HCT116 (cell line): ENCODE data around the gene SEC24D. TPM values are rescaled to one million over a fixed set of nuclear protein-coding genes. Genes with fewer than 3 reads are reported as not detected.

ENCODE experiments used
- ATAC-seq: fragments of 200-7000 bp; cut with Tn5 transposase; 2 replicates; pipeline ENCODE4 v1.9.1; 2020; ENCODE audit warnings: mild to moderate bottlenecking, moderate library complexity
- BruUV-seq: library from RNA; stranded (reverse); fragments of 400-500 nt; replicated peaks from 2 replicates; lab custom pipeline; 2021; lab: Mats Ljungman, UMichigan
- CTCF ChIA-PET: fragments of 300-600 bp; sonication (Branson Sonifier 250); formaldehyde crosslinking; loops from one replicate; lab custom pipeline; 2021; ENCODE audit warnings: antibody characterized with exemption; lab: Charles Lee
- POLR2A ChIA-PET: fragments of 300-600, 350-600 bp; sonication (Branson Sonifier 250); formaldehyde crosslinking; loops from one replicate; lab custom pipeline; 2021; ENCODE audit warnings: antibody characterized with exemption; lab: Charles Lee
- RAD21 ChIA-PET, 2 experiments: fragments of 300-600 bp; sonication (Branson Sonifier 250); formaldehyde crosslinking; loops; one replicate each; lab custom pipeline; 2023; ENCODE audit warnings: low total read pairs in 2 of 2; ENCODE audit not compliant: uncharacterized antibody in 2 of 2, unreplicated experiment in 2 of 2, low non-redundant PET in 1 of 2; lab: Charles Lee
- DNase-seq: peaks from one replicate; pipeline ENCODE4 v3.0.0-alpha.2; 2010; ENCODE audit warnings: low read depth, low spot score
- H2AFZ ChIP-seq: fragments of 200-600 bp; shearing (Covaris generic), sonication (generic); 2 replicates; pipeline ENCODE4 v1.6.1; 2017; ENCODE audit warnings: low read depth, mixed run types, mixed read lengths, antibody characterized with exemption, low read length; ENCODE audit not compliant: poor library complexity, severe bottlenecking
- H3K27ac ChIP-seq: 2 replicates; pipeline ENCODE4 v1.5.1; 2012; ENCODE audit warnings: low read depth, low read length
- H3K27me3 ChIP-seq: fragments of 200-600 bp; sonication (generic); 2 replicates; pipeline ENCODE4 v1.6.1; 2016; ENCODE audit warnings: mixed run types, low read length, mixed read lengths; ENCODE audit not compliant: insufficient read depth
- H3K36me3 ChIP-seq, 2 experiments: fragments of 200-500 bp in 1 of 2; fragments of 200-600 bp in 1 of 2; sonication (Bioruptor generic) in 1 of 2; sonication (generic) in 1 of 2; 2 replicates each; pipeline versions ENCODE4 v1.5.1 to v1.6.1; 2014 to 2016; ENCODE audit warnings: low read length in 2 of 2, inconsistent platforms in 1 of 2, mixed read lengths in 1 of 2, mixed run types in 1 of 2; ENCODE audit not compliant: insufficient read depth in 2 of 2, control insufficient read depth in 1 of 2
- H3K4me1 ChIP-seq, 2 experiments: fragments of 200-600 bp in 1 of 2; sonication (generic) in 1 of 2; 2 replicates each; pipeline versions ENCODE4 v1.5.1 to v1.6.1; 2012 to 2017; ENCODE audit warnings: low read length in 2 of 2, inconsistent platforms in 1 of 2, mild to moderate bottlenecking in 1 of 2, mixed read lengths in 1 of 2, mixed run types in 1 of 2, moderate library complexity in 1 of 2; ENCODE audit not compliant: insufficient read depth in 2 of 2, control insufficient read depth in 1 of 2
- H3K4me2 ChIP-seq: fragments of 200-600 bp; sonication (generic); 2 replicates; pipeline ENCODE4 v1.6.1; 2017; ENCODE audit warnings: mixed run types, low read length, mixed read lengths
- H3K4me3 ChIP-seq, 2 experiments: fragments of 200-600 bp in 1 of 2; sonication (generic) in 1 of 2; replicated peaks in 1 of 2; 2 replicates each; pipeline ENCODE4 v1.5.1; 2011 to 2016; ENCODE audit warnings: low read length in 2 of 2, control low read depth in 1 of 2, low read depth in 1 of 2, mild to moderate bottlenecking in 1 of 2, mixed read lengths in 1 of 2, mixed run types in 1 of 2
- H3K79me2 ChIP-seq: fragments of 200-600 bp; sonication (generic); 2 replicates; pipeline ENCODE4 v1.6.1; 2017; ENCODE audit warnings: mild to moderate bottlenecking, mixed run types, low read length, moderate library complexity, mixed read lengths; ENCODE audit not compliant: insufficient read depth
- H3K9ac ChIP-seq: fragments of 200-600 bp; sonication (generic); 2 replicates; pipeline ENCODE4 v1.6.1; 2016; ENCODE audit warnings: low read length, mixed read lengths
- H3K9me2 ChIP-seq: fragments of 200-600 bp; sonication (generic), shearing (Covaris generic); 2 replicates; pipeline ENCODE4 v1.6.1; 2017; ENCODE audit warnings: mixed run types, mild to moderate bottlenecking, moderate library complexity; ENCODE audit not compliant: insufficient read depth
- H3K9me3 ChIP-seq, 2 experiments: fragments of 200-500 bp in 1 of 2; fragments of 200-600 bp in 1 of 2; sonication (Bioruptor generic) in 1 of 2; sonication (generic) in 1 of 2; 2 replicates each; pipeline ENCODE4 v1.6.1; 2014 to 2017; ENCODE audit warnings: low read length in 2 of 2, mixed read lengths in 2 of 2, inconsistent platforms in 1 of 2, low read depth in 1 of 2, mild to moderate bottlenecking in 1 of 2, mixed run types in 1 of 2, moderate library complexity in 1 of 2; ENCODE audit not compliant: control insufficient read depth in 1 of 2, insufficient read depth in 1 of 2
- H4K20me1 ChIP-seq: fragments of 200-600 bp; sonication (generic), shearing (Covaris generic); 2 replicates; pipeline ENCODE4 v1.6.1; 2017; ENCODE audit warnings: mixed run types, mild to moderate bottlenecking, moderate library complexity; ENCODE audit not compliant: insufficient read depth
- CEBPB ChIP-seq: IDR thresholded peaks from 2 replicates; pipeline ENCODE4 v1.6.1; 2012; ENCODE audit warnings: low read depth
- EGR1 ChIP-seq: IDR thresholded peaks from 2 replicates; pipeline ENCODE4 v1.6.1; 2012; ENCODE audit warnings: low read depth
- ELF1 ChIP-seq: IDR thresholded peaks from 2 replicates; pipeline ENCODE4 v1.6.1; 2012; ENCODE audit warnings: low read depth, borderline replicate concordance
- EZH2 ChIP-seq: fragments of 200-600 bp; sonication (generic); IDR thresholded peaks from 2 replicates; pipeline ENCODE4 v1.6.1; 2017; ENCODE audit warnings: antibody characterized with exemption, mixed run types
- FOSL1 ChIP-seq: IDR thresholded peaks from 2 replicates; pipeline ENCODE4 v1.6.1; 2012; ENCODE audit warnings: low read depth
- POLR2A ChIP-seq: IDR thresholded peaks from 2 replicates; pipeline ENCODE4 v1.7.0; 2011; ENCODE audit warnings: borderline replicate concordance; ENCODE audit not compliant: insufficient read depth, insufficient read length; ENCODE audit errors: extremely low read depth
- POLR2AphosphoS5 ChIP-seq: IDR thresholded peaks from 2 replicates; pipeline ENCODE4 v1.6.1; 2011; ENCODE audit warnings: mild to moderate bottlenecking, low read depth, low read length, moderate library complexity
- SIN3A ChIP-seq: IDR thresholded peaks from 2 replicates; pipeline ENCODE4 v1.6.1; 2012; ENCODE audit warnings: low read depth
- SP1 ChIP-seq: IDR thresholded peaks from 2 replicates; pipeline ENCODE4 v1.6.1; 2012; ENCODE audit warnings: low read depth
- SRF ChIP-seq: IDR thresholded peaks from 2 replicates; pipeline ENCODE4 v1.6.1; 2012; ENCODE audit warnings: low read depth
- TCF7L2 ChIP-seq: IDR thresholded peaks from 2 replicates; pipeline ENCODE4 v1.7.0; 2011; ENCODE audit warnings: borderline replicate concordance, inconsistent platforms; ENCODE audit not compliant: insufficient read depth, insufficient read length; ENCODE audit errors: extremely low read depth
- YY1 ChIP-seq: IDR thresholded peaks from 2 replicates; pipeline ENCODE4 v1.6.1; 2011; ENCODE audit warnings: low read length, low read depth, moderate library complexity, mild to moderate bottlenecking; ENCODE audit not compliant: insufficient replicate concordance; ENCODE audit errors: extremely low read depth
- ZFX ChIP-seq: fragments of 450-650 bp; IDR thresholded peaks from 2 replicates; pipeline ENCODE4 v1.6.1; 2017
- ZNF274 ChIP-seq: fragments of 200-500 bp; sonication (Bioruptor generic); IDR thresholded peaks from 2 replicates; pipeline ENCODE4 v1.6.1; 2014; ENCODE audit warnings: mild to moderate bottlenecking, low read depth, low read length, inconsistent platforms
- intact Hi-C: fragments of 100-400 bp; cut with micrococcal nuclease; formaldehyde crosslinking; loops from 2 replicates; pipeline ENCODE4 v1.10.0; 2022
- total RNA-seq: library from RNA; stranded (reverse); gene quantifications from one replicate; pipeline ENCODE4 v1.2.1, GENCODE V29; 2021; ENCODE audit not compliant: unreplicated experiment
- TF ChIP-seq, protein P1 (sequence below): IDR thresholded peaks from 2 replicates; pipeline ENCODE4 v1.6.1; 2012; ENCODE audit warnings: low read depth
- TF ChIP-seq, protein P2 (sequence below): IDR thresholded peaks from 2 replicates; pipeline ENCODE4 v1.6.1; 2012
- TF ChIP-seq, protein P3 (sequence below), 3 experiments: fragments of 200-600 bp in 1 of 3; sonication (generic) in 1 of 3; IDR thresholded peaks in 2 of 3; conservative IDR thresholded peaks in 1 of 3; 2 replicates each; pipeline ENCODE4 v1.5.1; 2012 to 2017; ENCODE audit warnings: low read depth in 2 of 3, low read length in 2 of 3, antibody characterized with exemption in 1 of 3, borderline replicate concordance in 1 of 3, control low read depth in 1 of 3, mild to moderate bottlenecking in 1 of 3, mixed read lengths in 1 of 3, mixed run types in 1 of 3, moderate library complexity in 1 of 3; ENCODE audit not compliant: insufficient read depth in 1 of 3
- TF ChIP-seq, protein P4 (sequence below): IDR thresholded peaks from 2 replicates; pipeline ENCODE4 v1.6.1; 2011; ENCODE audit warnings: mild to moderate bottlenecking, low read length, moderate library complexity; ENCODE audit not compliant: insufficient replicate concordance; ENCODE audit errors: extremely low read depth

The SEC24D gene
- total RNA-seq, 1 experiment from 2014 or later = 28.5 TPM

DNA sequence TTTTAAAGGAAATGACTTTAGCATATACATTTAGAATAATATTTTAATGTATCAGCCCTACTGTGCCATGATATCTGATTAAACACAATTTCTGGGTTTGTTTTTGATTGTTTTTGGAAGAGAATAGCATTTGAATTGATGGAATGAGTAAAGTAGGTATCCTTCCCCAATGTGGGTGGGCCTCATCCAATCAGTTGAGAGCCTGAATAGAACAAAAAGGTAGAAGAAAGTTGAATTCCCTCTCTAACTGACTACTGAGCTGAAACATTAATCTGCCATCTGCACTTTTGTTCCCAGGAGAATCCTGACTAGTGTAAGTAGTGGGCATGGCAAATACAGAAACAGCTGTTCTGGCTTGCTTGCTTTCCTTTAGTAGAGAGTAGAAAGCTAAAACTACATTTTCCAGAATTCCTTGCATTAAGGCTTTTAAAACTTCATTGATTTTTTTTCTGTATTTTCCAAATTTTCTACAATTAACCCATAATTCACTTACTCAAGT, 9.7 kb upstream of the SEC24D start:
- RAD21 ChIA-PET = no interaction called here
- Histone ChIP-seq H3K27me3 (no peaks in the 10 kb centered on the region), H3K79me2 (no peaks in the 10 kb centered on the region), H3K36me3 (no peaks in the 10 kb centered on the region), H4K20me1 (no peaks in the 10 kb centered on the region), H3K9me3 (no peaks in the 10 kb centered on the region), H3K9me2 (no peaks in the 10 kb centered on the region), H3K9ac (no peak overlapping the region), H3K4me1 (peaks cover 15 to 28% of the 10 kb centered on the region in 2 experiments), H3K4me2 (no peak overlapping the region), H3K4me3 (no peak overlapping the region), H2AFZ (no peak overlapping the region), H3K27ac (no peak overlapping the region)
- DNase-seq (no peak), ATAC-seq (no peak)
- CTCF ChIA-PET = no interaction called here
- intact Hi-C loops = no loop called here
- no TSS peak for BruUV-seq
- POLR2A ChIA-PET = no interaction called here
- TF ChIP-seq YY1 (no peak), SIN3A (no peak), ZNF274 (no peak), EZH2 (no peak), SRF (no peak), FOSL1 (no peak), SP1 (no peak), POLR2A (no peak), ZFX (no peak), CEBPB (no peak), ELF1 (no peak), POLR2AphosphoS5 (no peak), EGR1 (no peak), TCF7L2 (no peak)
- TF ChIP-seq, protein P1, sequence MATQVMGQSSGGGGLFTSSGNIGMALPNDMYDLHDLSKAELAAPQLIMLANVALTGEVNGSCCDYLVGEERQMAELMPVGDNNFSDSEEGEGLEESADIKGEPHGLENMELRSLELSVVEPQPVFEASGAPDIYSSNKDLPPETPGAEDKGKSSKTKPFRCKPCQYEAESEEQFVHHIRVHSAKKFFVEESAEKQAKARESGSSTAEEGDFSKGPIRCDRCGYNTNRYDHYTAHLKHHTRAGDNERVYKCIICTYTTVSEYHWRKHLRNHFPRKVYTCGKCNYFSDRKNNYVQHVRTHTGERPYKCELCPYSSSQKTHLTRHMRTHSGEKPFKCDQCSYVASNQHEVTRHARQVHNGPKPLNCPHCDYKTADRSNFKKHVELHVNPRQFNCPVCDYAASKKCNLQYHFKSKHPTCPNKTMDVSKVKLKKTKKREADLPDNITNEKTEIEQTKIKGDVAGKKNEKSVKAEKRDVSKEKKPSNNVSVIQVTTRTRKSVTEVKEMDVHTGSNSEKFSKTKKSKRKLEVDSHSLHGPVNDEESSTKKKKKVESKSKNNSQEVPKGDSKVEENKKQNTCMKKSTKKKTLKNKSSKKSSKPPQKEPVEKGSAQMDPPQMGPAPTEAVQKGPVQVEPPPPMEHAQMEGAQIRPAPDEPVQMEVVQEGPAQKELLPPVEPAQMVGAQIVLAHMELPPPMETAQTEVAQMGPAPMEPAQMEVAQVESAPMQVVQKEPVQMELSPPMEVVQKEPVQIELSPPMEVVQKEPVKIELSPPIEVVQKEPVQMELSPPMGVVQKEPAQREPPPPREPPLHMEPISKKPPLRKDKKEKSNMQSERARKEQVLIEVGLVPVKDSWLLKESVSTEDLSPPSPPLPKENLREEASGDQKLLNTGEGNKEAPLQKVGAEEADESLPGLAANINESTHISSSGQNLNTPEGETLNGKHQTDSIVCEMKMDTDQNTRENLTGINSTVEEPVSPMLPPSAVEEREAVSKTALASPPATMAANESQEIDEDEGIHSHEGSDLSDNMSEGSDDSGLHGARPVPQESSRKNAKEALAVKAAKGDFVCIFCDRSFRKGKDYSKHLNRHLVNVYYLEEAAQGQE = no peak
- TF ChIP-seq, protein P2, sequence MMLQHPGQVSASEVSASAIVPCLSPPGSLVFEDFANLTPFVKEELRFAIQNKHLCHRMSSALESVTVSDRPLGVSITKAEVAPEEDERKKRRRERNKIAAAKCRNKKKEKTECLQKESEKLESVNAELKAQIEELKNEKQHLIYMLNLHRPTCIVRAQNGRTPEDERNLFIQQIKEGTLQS = no peak
- TF ChIP-seq, protein P3, sequence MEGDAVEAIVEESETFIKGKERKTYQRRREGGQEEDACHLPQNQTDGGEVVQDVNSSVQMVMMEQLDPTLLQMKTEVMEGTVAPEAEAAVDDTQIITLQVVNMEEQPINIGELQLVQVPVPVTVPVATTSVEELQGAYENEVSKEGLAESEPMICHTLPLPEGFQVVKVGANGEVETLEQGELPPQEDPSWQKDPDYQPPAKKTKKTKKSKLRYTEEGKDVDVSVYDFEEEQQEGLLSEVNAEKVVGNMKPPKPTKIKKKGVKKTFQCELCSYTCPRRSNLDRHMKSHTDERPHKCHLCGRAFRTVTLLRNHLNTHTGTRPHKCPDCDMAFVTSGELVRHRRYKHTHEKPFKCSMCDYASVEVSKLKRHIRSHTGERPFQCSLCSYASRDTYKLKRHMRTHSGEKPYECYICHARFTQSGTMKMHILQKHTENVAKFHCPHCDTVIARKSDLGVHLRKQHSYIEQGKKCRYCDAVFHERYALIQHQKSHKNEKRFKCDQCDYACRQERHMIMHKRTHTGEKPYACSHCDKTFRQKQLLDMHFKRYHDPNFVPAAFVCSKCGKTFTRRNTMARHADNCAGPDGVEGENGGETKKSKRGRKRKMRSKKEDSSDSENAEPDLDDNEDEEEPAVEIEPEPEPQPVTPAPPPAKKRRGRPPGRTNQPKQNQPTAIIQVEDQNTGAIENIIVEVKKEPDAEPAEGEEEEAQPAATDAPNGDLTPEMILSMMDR (IDR thresholded peaks at IDR 0.05 in 2 of 3, conservative IDR thresholded peaks at IDR 0.05 in 1 of 3; ENCODE audit: borderline replicate concordance in 1 of 3, insufficient read depth in 1 of 3, low read depth in 2 of 3, low read length in 2 of 3) = no peak
- TF ChIP-seq, protein P4, sequence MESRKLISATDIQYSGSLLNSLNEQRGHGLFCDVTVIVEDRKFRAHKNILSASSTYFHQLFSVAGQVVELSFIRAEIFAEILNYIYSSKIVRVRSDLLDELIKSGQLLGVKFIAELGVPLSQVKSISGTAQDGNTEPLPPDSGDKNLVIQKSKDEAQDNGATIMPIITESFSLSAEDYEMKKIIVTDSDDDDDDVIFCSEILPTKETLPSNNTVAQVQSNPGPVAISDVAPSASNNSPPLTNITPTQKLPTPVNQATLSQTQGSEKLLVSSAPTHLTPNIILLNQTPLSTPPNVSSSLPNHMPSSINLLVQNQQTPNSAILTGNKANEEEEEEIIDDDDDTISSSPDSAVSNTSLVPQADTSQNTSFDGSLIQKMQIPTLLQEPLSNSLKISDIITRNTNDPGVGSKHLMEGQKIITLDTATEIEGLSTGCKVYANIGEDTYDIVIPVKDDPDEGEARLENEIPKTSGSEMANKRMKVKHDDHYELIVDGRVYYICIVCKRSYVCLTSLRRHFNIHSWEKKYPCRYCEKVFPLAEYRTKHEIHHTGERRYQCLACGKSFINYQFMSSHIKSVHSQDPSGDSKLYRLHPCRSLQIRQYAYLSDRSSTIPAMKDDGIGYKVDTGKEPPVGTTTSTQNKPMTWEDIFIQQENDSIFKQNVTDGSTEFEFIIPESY = no peak
